GM10248 (cell line): ENCODE data around the gene RIMBP2.

Experiments
- CTCF ChIA-PET: fragments of 300-600 bp; sonication (Branson Sonifier 250); formaldehyde crosslinking; extraction: SDS; loops from one replicate; lab custom pipeline; 2021; ENCODE audit warnings: antibody characterized with exemption; lab: Yijun Ruan, JAX
- POLR2A ChIA-PET: fragments of 350-650 bp; sonication (Branson Sonifier 250); formaldehyde crosslinking; extraction: SDS; loops from one replicate; lab custom pipeline; 2020; ENCODE audit warnings: antibody characterized with exemption; lab: Yijun Ruan, JAX
- DNase-seq: peaks from one replicate; pipeline ENCODE4 v3.0.0; 2012; ENCODE audit errors: extremely low spot score
- TF ChIP-seq, protein P1 (sequence below): IDR thresholded peaks from 2 replicates; pipeline ENCODE4 v1.5.1; 2012; ENCODE audit warnings: mild to moderate bottlenecking, low read depth; ENCODE audit errors: extremely low read depth, missing control alignments, control extremely low read depth

Gene RIMBP2

DNA sequence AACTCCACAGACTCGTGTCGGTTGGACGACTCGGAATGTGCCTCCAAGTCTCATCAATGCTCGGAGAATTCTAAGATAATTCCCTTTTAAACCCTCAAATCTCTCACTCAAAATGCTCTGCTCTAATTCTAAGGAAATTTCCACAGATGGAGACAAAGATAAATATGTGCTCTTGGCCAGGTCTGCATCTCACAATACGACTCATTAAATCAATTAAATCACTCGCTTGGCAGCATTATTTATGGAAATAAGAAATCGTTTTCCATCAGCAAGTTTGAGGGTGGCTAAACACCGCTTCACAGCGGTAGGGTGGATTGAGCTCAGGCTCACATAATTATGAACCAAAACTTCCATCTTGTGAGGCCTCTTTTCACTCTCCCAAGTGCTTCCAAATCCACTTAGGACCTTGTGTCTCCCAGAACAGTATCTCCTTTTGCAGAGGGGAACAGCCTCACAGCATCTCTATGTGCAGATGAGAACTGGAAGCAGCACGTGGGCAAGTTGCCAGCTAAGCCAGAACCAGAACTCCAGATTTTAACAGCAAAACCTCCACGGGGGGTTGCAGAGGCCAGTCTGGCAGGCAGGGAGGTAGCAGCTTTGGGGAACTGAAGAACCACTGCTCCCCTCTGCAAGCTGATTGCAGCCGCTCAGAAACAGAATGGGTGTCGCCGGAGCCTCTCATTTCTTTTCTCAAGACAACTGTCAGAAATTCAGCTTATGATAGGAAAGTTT lies 43.8 kb downstream of the RIMBP2 start:
- POLR2A ChIA-PET, result no interaction called here
- CTCF ChIA-PET, result no interaction called here
- no peak for DNase-seq
- TF ChIP-seq, protein P1, sequence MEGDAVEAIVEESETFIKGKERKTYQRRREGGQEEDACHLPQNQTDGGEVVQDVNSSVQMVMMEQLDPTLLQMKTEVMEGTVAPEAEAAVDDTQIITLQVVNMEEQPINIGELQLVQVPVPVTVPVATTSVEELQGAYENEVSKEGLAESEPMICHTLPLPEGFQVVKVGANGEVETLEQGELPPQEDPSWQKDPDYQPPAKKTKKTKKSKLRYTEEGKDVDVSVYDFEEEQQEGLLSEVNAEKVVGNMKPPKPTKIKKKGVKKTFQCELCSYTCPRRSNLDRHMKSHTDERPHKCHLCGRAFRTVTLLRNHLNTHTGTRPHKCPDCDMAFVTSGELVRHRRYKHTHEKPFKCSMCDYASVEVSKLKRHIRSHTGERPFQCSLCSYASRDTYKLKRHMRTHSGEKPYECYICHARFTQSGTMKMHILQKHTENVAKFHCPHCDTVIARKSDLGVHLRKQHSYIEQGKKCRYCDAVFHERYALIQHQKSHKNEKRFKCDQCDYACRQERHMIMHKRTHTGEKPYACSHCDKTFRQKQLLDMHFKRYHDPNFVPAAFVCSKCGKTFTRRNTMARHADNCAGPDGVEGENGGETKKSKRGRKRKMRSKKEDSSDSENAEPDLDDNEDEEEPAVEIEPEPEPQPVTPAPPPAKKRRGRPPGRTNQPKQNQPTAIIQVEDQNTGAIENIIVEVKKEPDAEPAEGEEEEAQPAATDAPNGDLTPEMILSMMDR, result no peak

DNA sequence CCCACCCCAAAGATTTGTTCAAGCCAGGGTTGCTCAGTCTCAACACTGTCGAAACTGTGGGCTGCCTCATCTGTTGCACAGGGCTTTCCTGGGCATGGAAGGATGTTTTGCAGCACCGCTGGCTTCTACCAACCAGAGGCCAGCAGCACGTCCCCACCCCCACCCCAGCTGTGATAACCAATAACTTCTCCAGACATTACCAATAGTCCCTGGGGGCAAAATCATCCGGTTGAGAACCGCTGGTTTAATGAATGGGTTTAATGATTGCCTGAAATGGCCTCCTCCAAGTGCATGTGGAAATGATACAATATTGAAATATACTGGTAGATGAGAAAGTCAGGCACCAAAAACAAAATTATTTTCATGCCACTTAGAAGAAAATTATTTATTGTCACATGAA lies 44.5 kb downstream of the RIMBP2 start:
- TF ChIP-seq, protein P1, result no peak
- CTCF ChIA-PET, result no interaction called here
- no peak for DNase-seq
- POLR2A ChIA-PET, result no interaction called here

DNA sequence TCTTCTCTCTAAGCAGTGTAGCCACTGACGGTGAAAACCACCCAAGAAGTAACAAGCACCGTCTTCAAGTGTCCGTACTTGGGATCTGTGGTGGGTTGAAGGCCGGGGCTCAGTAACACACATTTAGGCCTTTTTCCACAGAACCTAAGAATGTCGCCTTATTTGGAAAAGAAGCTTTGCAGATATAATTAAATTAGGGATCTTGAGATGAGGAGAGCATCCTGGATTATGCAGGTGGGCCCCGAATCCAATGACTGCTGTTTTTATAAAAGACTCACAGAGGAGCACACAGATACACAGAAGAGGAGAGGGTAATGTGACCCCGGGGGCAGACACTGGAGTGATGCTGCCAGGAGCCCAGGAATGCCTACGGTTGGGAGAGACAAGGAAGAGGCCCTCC lies 46.3 kb downstream of the RIMBP2 start:
- TF ChIP-seq, protein P1, result no peak
- POLR2A ChIA-PET, result no interaction called here
- DNase-seq, result no peak
- CTCF ChIA-PET, result interaction anchor here (1.4 kb wide), 1 partner anchor 43 kb away, joined by 4 read pairs; no protein-coding TSS in a partner anchor

DNA sequence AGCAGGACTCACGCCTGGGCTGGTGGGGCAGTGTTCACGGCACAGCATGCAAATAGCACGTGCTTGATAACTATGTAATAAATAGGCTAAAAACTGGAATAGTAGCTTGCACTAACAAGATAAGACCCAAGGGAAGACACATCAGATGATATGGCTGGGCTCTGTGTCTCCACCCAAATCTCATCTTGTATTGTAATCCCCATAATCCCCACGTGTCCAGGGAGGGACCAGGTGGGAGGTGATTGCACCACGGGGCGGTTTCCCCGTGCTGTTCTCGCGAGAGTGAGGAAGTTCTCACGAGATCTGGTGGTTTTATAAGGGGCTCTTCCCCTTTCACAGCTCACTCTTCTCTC lies 46.9 kb downstream of the RIMBP2 start:
- CTCF ChIA-PET, result interaction anchor here (1.4 kb wide), 1 partner anchor 43 kb away, joined by 4 read pairs; no protein-coding TSS in a partner anchor
- no peak for DNase-seq
- POLR2A ChIA-PET, result no interaction called here
- TF ChIP-seq, protein P1, result no peak

DNA sequence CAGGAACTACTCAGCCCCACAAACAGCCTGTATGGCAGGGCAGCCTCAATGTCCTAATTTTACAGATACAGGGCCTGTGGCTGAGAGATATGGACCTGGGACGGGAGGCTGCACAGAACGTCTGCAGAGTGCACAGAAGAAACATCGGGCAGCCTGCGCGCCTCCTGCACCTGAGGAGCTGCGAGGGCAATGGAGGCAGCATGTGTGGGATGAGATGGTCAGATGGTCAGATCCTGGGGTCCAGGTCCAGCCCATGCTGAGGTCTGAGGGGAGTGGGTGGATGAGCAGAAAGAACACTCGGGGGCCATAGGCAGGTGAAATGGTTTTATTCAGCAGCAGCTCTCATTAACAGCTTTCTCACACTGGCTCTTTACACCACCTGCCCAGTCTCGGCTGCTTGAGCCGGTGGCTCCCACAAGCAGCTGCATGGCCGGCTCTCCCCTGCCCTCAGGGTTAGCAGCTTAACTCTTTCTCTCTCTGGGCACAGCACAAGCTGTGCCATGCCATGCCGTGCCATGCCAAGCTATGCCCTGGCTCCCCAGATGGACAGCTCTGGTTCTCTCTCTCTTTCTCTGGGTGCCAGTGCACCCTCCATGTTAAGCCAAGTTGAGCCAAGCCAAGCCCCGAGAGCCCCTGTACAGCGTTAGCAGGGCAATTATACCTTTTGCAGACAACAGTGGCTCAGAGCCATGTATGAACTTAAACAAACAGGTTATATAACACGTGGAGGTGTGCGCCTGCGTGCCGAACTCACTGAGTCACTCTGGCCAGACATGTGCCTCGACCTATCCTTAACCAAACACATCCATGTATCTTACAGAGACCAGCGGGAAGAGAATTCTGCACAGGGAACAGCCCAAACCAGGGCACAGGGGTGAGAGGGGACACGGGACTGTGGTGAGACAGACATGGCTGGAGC lies 47.6 kb downstream of the RIMBP2 start:
- CTCF ChIA-PET, result no interaction called here
- DNase-seq, result no peak
- POLR2A ChIA-PET, result no interaction called here
- TF ChIP-seq, protein P1, result no peak

DNA sequence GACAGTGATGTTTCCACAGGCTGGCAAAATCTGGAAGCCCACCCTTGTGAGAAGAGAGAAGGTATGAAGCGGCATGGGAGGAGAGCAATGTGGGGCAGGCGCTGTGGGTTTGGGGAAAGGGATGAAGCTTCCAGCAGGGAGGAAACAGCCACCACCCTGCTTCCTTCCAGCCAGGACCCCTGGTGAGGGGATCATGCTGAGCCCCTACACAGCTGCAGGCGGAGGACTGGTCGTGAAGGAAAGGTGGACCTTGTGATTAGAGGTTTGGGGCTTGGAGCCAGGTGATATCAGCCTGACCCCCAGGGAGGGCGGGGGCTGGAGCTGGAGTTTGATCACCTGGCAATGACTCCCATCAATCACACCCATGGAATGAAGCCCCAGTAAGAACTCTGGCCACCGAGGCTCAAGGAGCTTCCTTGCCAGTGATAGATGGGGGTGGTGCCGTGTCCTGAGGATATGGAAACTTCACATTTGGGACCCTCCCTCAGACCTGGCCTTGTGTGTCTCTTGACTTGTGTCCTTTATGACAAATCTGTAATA lies 48.6 kb downstream of the RIMBP2 start:
- TF ChIP-seq, protein P1, result no peak
- POLR2A ChIA-PET, result no interaction called here
- CTCF ChIA-PET, result no interaction called here
- no peak for DNase-seq
